Measurements from ENCODE around the gene FBXL13.

Gene FBXL13

DNA sequence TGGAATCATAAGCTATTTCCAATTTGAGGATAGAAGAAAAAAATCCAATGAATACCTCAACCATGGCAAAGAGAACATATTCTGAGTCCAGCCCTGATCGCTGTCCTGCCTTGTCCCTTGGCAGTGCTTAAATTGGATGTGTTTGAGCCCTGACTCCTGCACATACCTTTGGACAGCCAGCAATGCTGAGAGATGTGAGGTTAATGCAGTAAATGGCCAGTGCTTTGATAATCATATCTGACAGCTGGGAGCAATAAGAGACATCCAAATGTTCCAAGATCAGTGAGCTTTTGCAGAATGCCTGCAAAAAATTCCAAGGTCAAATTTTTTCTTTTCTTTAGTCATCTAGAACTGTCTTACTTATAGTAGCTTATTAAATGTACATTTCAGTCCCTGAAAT, 241.9 kb downstream of the FBXL13 start:
- Histone ChIP-seq H3K36me3 (ENCODE audit: control insufficient read depth in 1 of 2, insufficient read depth in 2 of 2, low read length in 2 of 2) (no peaks in the 10 kb centered on the region), H3K79me2 (ENCODE audit: control insufficient read depth, insufficient read depth, low read length, poor library complexity) (peaks cover 1% of the 10 kb centered on the region), H3K27me3 (ENCODE audit: insufficient read depth, low read length) (no peaks in the 10 kb centered on the region), H3K14ac (ENCODE audit: low read length) (no peak overlapping the region), H2BK5ac (ENCODE audit: low read depth, low read length, poor library complexity) (no peak overlapping the region), H3K4me1 (ENCODE audit: control insufficient read depth in 1 of 2, insufficient read depth in 2 of 2, low read length in 2 of 2) (peaks cover 9 to 17% of the 10 kb centered on the region in 2 experiments), H4K8ac (ENCODE audit: low read depth, low read length) (no peak overlapping the region), H2BK120ac (ENCODE audit: insufficient read depth, low read length, poor library complexity) (no peak overlapping the region), H3K27ac (ENCODE audit: low read depth, low read length) (no peak overlapping the region), H4K12ac (ENCODE audit: low read depth, low read length) (no peak overlapping the region), H2AFZ (ENCODE audit: insufficient read depth, low read length, poor library complexity) (no peak overlapping the region), H3K9ac (ENCODE audit: low read length) (no peak overlapping the region), H2AK5ac (ENCODE audit: low read length) (no peak overlapping the region), H2BK12ac (ENCODE audit: low read length) (no peak overlapping the region), H3K23ac (ENCODE audit: low read length) (no peak overlapping the region), H3K4me2 (ENCODE audit: low read length) (no peak overlapping the region), H3K9me3 (ENCODE audit: insufficient read depth, low read depth, low read length) (no peaks in the 10 kb centered on the region), H3K4ac (ENCODE audit: low read depth, low read length) (no peak overlapping the region), H3K4me3 (ENCODE audit: low read depth, low read length) (no peak overlapping the region), H3K79me1 (ENCODE audit: low read length) (no peaks in the 10 kb centered on the region), H3K18ac (ENCODE audit: low read length) (no peak overlapping the region), H4K91ac (ENCODE audit: low read depth, low read length) (no peak overlapping the region)
- no peak for DNase-seq
- no CpG with 5 or more reads among the region's 1 CpG for WGBS (ENCODE audit: extremely low coverage, insufficient coverage, insufficient read length)

DNA sequence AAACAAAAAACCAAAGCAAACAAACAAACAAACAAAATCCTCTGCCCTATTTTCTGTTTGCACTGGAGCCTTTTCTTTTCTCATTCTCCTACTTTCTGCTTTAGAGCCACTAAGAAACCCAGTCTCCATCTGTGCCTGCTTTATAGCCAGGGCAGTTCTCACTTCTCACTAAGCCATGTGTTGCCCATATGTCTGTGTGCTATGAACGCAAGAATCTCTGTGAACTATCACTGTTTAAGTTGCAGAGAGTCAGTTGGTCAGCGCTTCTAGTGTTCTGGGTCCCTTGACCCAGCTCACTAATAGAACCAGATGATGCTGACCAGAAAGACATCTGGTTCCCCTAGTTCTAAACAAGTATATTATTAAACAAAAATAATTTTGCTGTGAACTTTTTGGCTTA, 244.4 kb downstream of the FBXL13 start:
- H3K79me2 ChIP-seq (ENCODE audit: control insufficient read depth, insufficient read depth, low read length, poor library complexity) = peaks cover 1% of the 10 kb centered on the region
- DNase-seq = no peak
- no peak overlapping the region for H2BK5ac ChIP-seq (ENCODE audit: low read depth, low read length, poor library complexity)
- no peak overlapping the region for H3K4me2 ChIP-seq (ENCODE audit: low read length)
- no peak overlapping the region for H2BK120ac ChIP-seq (ENCODE audit: insufficient read depth, low read length, poor library complexity)
- H3K18ac ChIP-seq (ENCODE audit: low read length) = no peak overlapping the region
- no peak overlapping the region for H4K12ac ChIP-seq (ENCODE audit: low read depth, low read length)
- H3K36me3 ChIP-seq (ENCODE audit: control insufficient read depth in 1 of 2, insufficient read depth in 2 of 2, low read length in 2 of 2) = peaks cover 2 to 3% of the 10 kb centered on the region in 2 experiments
- H3K9me3 ChIP-seq (ENCODE audit: insufficient read depth, low read depth, low read length) = no peaks in the 10 kb centered on the region
- no peak overlapping the region for H2AFZ ChIP-seq (ENCODE audit: insufficient read depth, low read length, poor library complexity)
- H3K14ac ChIP-seq (ENCODE audit: low read length) = no peak overlapping the region
- H2AK5ac ChIP-seq (ENCODE audit: low read length) = no peak overlapping the region
- H4K8ac ChIP-seq (ENCODE audit: low read depth, low read length) = no peak overlapping the region
- no peaks in the 10 kb centered on the region for H3K27me3 ChIP-seq (ENCODE audit: insufficient read depth, low read length)
- H3K4me3 ChIP-seq (ENCODE audit: low read depth, low read length) = no peak overlapping the region
- peaks cover 7 to 14% of the 10 kb centered on the region in 2 experiments for H3K4me1 ChIP-seq (ENCODE audit: control insufficient read depth in 1 of 2, insufficient read depth in 2 of 2, low read length in 2 of 2)
- no peaks in the 10 kb centered on the region for H3K79me1 ChIP-seq (ENCODE audit: low read length)
- H4K91ac ChIP-seq (ENCODE audit: low read depth, low read length) = no peak overlapping the region
- H2BK12ac ChIP-seq (ENCODE audit: low read length) = no peak overlapping the region
- H3K9ac ChIP-seq (ENCODE audit: low read length) = no peak overlapping the region
- no peak overlapping the region for H3K4ac ChIP-seq (ENCODE audit: low read depth, low read length)
- H3K27ac ChIP-seq (ENCODE audit: low read depth, low read length) = no peak overlapping the region
- WGBS (ENCODE audit: extremely low coverage, insufficient coverage, insufficient read length) = no CpG with 5 or more reads among the region's 2 CpGs
- no peak overlapping the region for H3K23ac ChIP-seq (ENCODE audit: low read length)

DNA sequence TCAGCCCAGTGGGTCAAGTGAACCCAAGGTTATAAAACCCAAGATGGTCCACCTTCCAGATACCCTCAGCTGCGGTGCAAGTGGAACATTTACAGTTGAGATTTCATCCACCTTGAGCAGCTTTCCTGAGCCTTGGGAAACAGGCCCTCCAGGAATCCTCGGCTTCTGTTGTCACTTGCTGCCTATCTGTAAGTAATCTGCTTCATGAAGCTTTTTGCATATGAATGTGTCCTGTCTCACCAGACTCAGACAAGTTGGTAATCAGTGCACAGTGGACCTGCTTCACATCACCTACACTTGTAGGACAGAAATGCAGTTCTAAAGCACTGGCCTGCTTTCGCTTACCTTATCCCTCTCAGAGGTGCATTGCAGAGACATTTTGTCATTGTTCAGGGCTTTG, 245.5 kb downstream of the FBXL13 start:
- H4K91ac ChIP-seq (ENCODE audit: low read depth, low read length) = no peak overlapping the region
- no peak overlapping the region for H3K4me3 ChIP-seq (ENCODE audit: low read depth, low read length)
- H2BK120ac ChIP-seq (ENCODE audit: insufficient read depth, low read length, poor library complexity) = no peak overlapping the region
- no peak overlapping the region for H3K4ac ChIP-seq (ENCODE audit: low read depth, low read length)
- no peaks in the 10 kb centered on the region for H3K27me3 ChIP-seq (ENCODE audit: insufficient read depth, low read length)
- DNase-seq = no peak
- peaks cover 7 to 12% of the 10 kb centered on the region in 2 experiments for H3K4me1 ChIP-seq (ENCODE audit: control insufficient read depth in 1 of 2, insufficient read depth in 2 of 2, low read length in 2 of 2)
- no peaks in the 10 kb centered on the region for H3K9me3 ChIP-seq (ENCODE audit: insufficient read depth, low read depth, low read length)
- no peak overlapping the region for H3K14ac ChIP-seq (ENCODE audit: low read length)
- no peak overlapping the region for H4K12ac ChIP-seq (ENCODE audit: low read depth, low read length)
- no peak overlapping the region for H3K9ac ChIP-seq (ENCODE audit: low read length)
- H3K4me2 ChIP-seq (ENCODE audit: low read length) = peak overlapping the region; percentile 29
- no peaks in the 10 kb centered on the region for H3K79me1 ChIP-seq (ENCODE audit: low read length)
- no peak overlapping the region for H2AFZ ChIP-seq (ENCODE audit: insufficient read depth, low read length, poor library complexity)
- H2BK5ac ChIP-seq (ENCODE audit: low read depth, low read length, poor library complexity) = peak overlapping the region; percentile 37
- H2BK12ac ChIP-seq (ENCODE audit: low read length) = peak overlapping the region; percentile 36
- peaks cover 2 to 3% of the 10 kb centered on the region in 2 experiments for H3K36me3 ChIP-seq (ENCODE audit: control insufficient read depth in 1 of 2, insufficient read depth in 2 of 2, low read length in 2 of 2)
- no peak overlapping the region for H3K18ac ChIP-seq (ENCODE audit: low read length)
- H3K27ac ChIP-seq (ENCODE audit: low read depth, low read length) = peak overlapping the region; percentile 65
- H2AK5ac ChIP-seq (ENCODE audit: low read length) = no peak overlapping the region
- H3K23ac ChIP-seq (ENCODE audit: low read length) = no peak overlapping the region
- H3K79me2 ChIP-seq (ENCODE audit: control insufficient read depth, insufficient read depth, low read length, poor library complexity) = peaks cover 1% of the 10 kb centered on the region
- no peak overlapping the region for H4K8ac ChIP-seq (ENCODE audit: low read depth, low read length)
- WGBS (ENCODE audit: extremely low coverage, insufficient coverage, insufficient read length) = no CpG with 5 or more reads among the region's 3 CpGs

DNA sequence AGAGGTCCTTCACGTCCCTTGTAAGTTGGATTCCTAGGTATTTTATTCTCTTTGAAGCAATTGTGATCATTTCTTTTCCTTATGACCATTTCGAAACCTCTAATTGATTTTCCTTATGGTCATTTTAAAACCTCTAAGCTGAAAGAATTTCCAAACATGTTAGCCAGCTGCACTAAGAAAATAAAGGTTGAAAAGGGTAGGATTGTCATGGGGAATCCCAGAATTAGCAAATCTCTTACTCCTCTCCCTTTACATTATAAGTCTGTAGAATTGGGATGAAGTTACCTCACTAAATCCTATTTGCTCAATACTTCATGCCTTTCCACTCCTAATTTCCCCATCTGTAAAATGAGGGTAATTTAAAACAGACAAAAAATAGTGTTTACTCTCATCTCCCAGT, 246.3 kb downstream of the FBXL13 start:
- Histone ChIP-seq H3K79me2 (ENCODE audit: control insufficient read depth, insufficient read depth, low read length, poor library complexity) (peaks cover 1% of the 10 kb centered on the region), H3K9ac (ENCODE audit: low read length) (no peak overlapping the region), H3K14ac (ENCODE audit: low read length) (no peak overlapping the region), H3K4me1 (ENCODE audit: control insufficient read depth in 1 of 2, insufficient read depth in 2 of 2, low read length in 2 of 2) (peaks cover 7 to 12% of the 10 kb centered on the region in 2 experiments), H2BK12ac (ENCODE audit: low read length) (no peak overlapping the region), H3K23ac (ENCODE audit: low read length) (no peak overlapping the region), H3K27ac (ENCODE audit: low read depth, low read length) (no peak overlapping the region), H3K27me3 (ENCODE audit: insufficient read depth, low read length) (no peaks in the 10 kb centered on the region), H2AFZ (ENCODE audit: insufficient read depth, low read length, poor library complexity) (no peak overlapping the region), H3K4ac (ENCODE audit: low read depth, low read length) (no peak overlapping the region), H3K4me2 (ENCODE audit: low read length) (no peak overlapping the region), H3K4me3 (ENCODE audit: low read depth, low read length) (no peak overlapping the region), H4K12ac (ENCODE audit: low read depth, low read length) (no peak overlapping the region), H2AK5ac (ENCODE audit: low read length) (no peak overlapping the region), H3K36me3 (ENCODE audit: control insufficient read depth in 1 of 2, insufficient read depth in 2 of 2, low read length in 2 of 2) (peaks cover 2 to 3% of the 10 kb centered on the region in 2 experiments), H3K79me1 (ENCODE audit: low read length) (no peaks in the 10 kb centered on the region), H4K91ac (ENCODE audit: low read depth, low read length) (no peak overlapping the region), H3K9me3 (ENCODE audit: insufficient read depth, low read depth, low read length) (no peaks in the 10 kb centered on the region), H2BK120ac (ENCODE audit: insufficient read depth, low read length, poor library complexity) (no peak overlapping the region), H3K18ac (ENCODE audit: low read length) (no peak overlapping the region), H2BK5ac (ENCODE audit: low read depth, low read length, poor library complexity) (no peak overlapping the region), H4K8ac (ENCODE audit: low read depth, low read length) (no peak overlapping the region)
- DNase-seq = no peak
- no CpG with 5 or more reads among the region's 2 CpGs for WGBS (ENCODE audit: extremely low coverage, insufficient coverage, insufficient read length)
